Measurements from ENCODE around the gene MAST3. TPM values are rescaled to one million over a fixed set of nuclear protein-coding genes. Genes with fewer than 3 reads are reported as not detected.

Gene MAST3
- polyA plus RNA-seq, 1 of the 3 experiments (the other 2 are of a cell fraction), result 4.5 TPM

GRCh38 chr19:18160971-18161635 lies 63.5 kb downstream of the MAST3 start:
- Histone ChIP-seq H3K9ac (peak overlapping the region; percentile 18; the same call in 1 of the 2 replicates), H3K9me3 (no peaks in the 10 kb centered on the region), H3K4me1 (ENCODE audit: control insufficient read depth in 1 of 2, insufficient read depth in 2 of 2, low read depth in 1 of 2, low read length in 1 of 2) (peaks cover 17 to 38% of the 10 kb centered on the region in 2 experiments; a peak in 2 of 4 replicates), H3K36me3 (replicated peaks in 1 of 2; ENCODE audit: control insufficient read depth in 1 of 2, insufficient read depth in 2 of 2, low read length in 1 of 2) (peaks cover 25 to 43% of the 10 kb centered on the region in 2 experiments), H3K4me3 (ENCODE audit: low read depth in 2 of 2, low read length in 1 of 2) (peak overlapping the region in 1 of 2 experiments; percentile 10; a peak in 1 of 4 replicates), H3K27ac (ENCODE audit: low read depth in 2 of 2, low read length in 1 of 2) (peak overlapping the region in 1 of 2 experiments; percentile 71; a peak in 2 of 4 replicates), H3F3A (replicated peaks; ENCODE audit: insufficient read depth) (peaks cover 23% of the 10 kb centered on the region), H2AFZ (ENCODE audit: low read depth) (no peak overlapping the region), H3K4me2 (peak overlapping the region; percentile 57; the same call in 1 of the 2 replicates), H3K9me2 (no peaks in the 10 kb centered on the region), H3K27me3 (ENCODE audit: insufficient read depth) (no peaks in the 10 kb centered on the region), H4K20me1 (ENCODE audit: insufficient read depth) (no peaks in the 10 kb centered on the region), H3K79me2 (ENCODE audit: insufficient read depth) (peaks cover 15% of the 10 kb centered on the region; the same call in 1 of the 2 replicates)
- peak; percentile 97 for DNase-seq
- no peak for TF ChIP-seq FOSL2 (IDR thresholded peaks at IDR 0.05; ENCODE audit: borderline replicate concordance, low read depth)
- no peak for TF ChIP-seq EP300 (IDR thresholded peaks at IDR 0.05; ENCODE audit: borderline replicate concordance in 1 of 2, low read depth in 1 of 2, low read length in 1 of 2)
- no peak for TF ChIP-seq JUND (IDR thresholded peaks at IDR 0.05)
- TF ChIP-seq SIN3A (IDR thresholded peaks at IDR 0.05; ENCODE audit: borderline replicate concordance, low read depth, low read length), result no peak
- no peak for TF ChIP-seq TCF12 (IDR thresholded peaks at IDR 0.05)
- TF ChIP-seq RFX5 (IDR thresholded peaks at IDR 0.05; ENCODE audit: low read length), result no peak
- peak; percentile 24; the same call in 1 of the 2 replicates for TF ChIP-seq RAD21 (IDR thresholded peaks at IDR 0.05; ENCODE audit: low read length)
- TF ChIP-seq PBX3 (IDR thresholded peaks at IDR 0.05), result no peak
- TF ChIP-seq RXRA (IDR thresholded peaks at IDR 0.05; ENCODE audit: borderline replicate concordance, low read depth), result no peak
- TF ChIP-seq NRF1 (IDR thresholded peaks at IDR 0.05; ENCODE audit: low read depth, low read length), result peak; percentile 32; the same call in 1 of the 2 replicates
- TF ChIP-seq MEF2A (IDR thresholded peaks at IDR 0.05; ENCODE audit: borderline replicate concordance, low read depth), result no peak
- TF ChIP-seq IRF3 (IDR thresholded peaks at IDR 0.05; ENCODE audit: low read depth, low read length), result no peak
- no peak for TF ChIP-seq GATA2 (CRISPR knock-in tag; IDR thresholded peaks at IDR 0.05)
- peak; percentile 44; the same call in 1 of the 2 replicates for TF ChIP-seq SMC3 (IDR thresholded peaks at IDR 0.05; ENCODE audit: low read depth, low read length)
- no peak for TF ChIP-seq MAX (IDR thresholded peaks at IDR 0.05; ENCODE audit: low read depth)
- 9% methylated on average over 9 of the region's 66 CpGs for WGBS (ENCODE audit: low lambda C conversion rate)
- POLR2A ChIA-PET, result interaction anchor here (0.5 to 1.3 kb wide), 4 partner anchors 10 to 183 kb away, joined by 3 to 5 read pairs (median 3); no protein-coding TSS in a partner anchor
- CTCF ChIA-PET, result interaction anchor here (0.5 to 4.5 kb wide), 32 partner anchors 9 to 250 kb away, joined by 3 to 26 read pairs (median 5); partner anchors contain the start of genes CCDC124, IL12RB1, MPV17L2 and PIK3R2
